Neural progenitor cell (in vitro differentiated cells): ENCODE results near the gene PPP1R18. TPM values are rescaled to one million over a fixed set of nuclear protein-coding genes. Genes with fewer than 3 reads are reported as not detected.

Experiments
- DNase-seq: peaks from one replicate; pipeline ENCODE4 v3.0.0-alpha.2; 2016; ENCODE audit warnings: low spot score
- H2AFZ ChIP-seq: fragments of 200-600 bp; sonication (generic); replicated peaks from 2 replicates; pipeline ENCODE4 v1.6.1; 2016; ENCODE audit warnings: antibody characterized with exemption
- H3F3A ChIP-seq: fragments of 200-600 bp; sonication (generic); 2 replicates; pipeline ENCODE4 v1.6.1; 2016; ENCODE audit warnings: antibody characterized with exemption, low read depth
- H3K27ac ChIP-seq: fragments of 200-600 bp; sonication (generic); 2 replicates; pipeline ENCODE4 v1.5.1; 2016; ENCODE audit warnings: mild to moderate bottlenecking
- H3K27me3 ChIP-seq: fragments of 200-600 bp; sonication (generic); 2 replicates; pipeline ENCODE4 v1.6.1; 2016; ENCODE audit warnings: mild to moderate bottlenecking, moderate library complexity
- H3K36me3 ChIP-seq: fragments of 200-600 bp; sonication (generic); 2 replicates; pipeline ENCODE4 v1.5.1; 2016
- H3K4me1 ChIP-seq: fragments of 200-600 bp; sonication (generic); 2 replicates; pipeline ENCODE4 v1.6.1; 2016; ENCODE audit warnings: mixed run types
- H3K4me2 ChIP-seq: fragments of 200-600 bp; sonication (generic); 2 replicates; pipeline ENCODE4 v1.6.1; 2016
- H3K4me3 ChIP-seq: fragments of 200-600 bp; sonication (generic); 2 replicates; pipeline ENCODE4 v1.5.1; 2016
- H3K79me2 ChIP-seq: fragments of 200-600 bp; sonication (generic); 2 replicates; pipeline ENCODE4 v1.6.1; 2016; ENCODE audit warnings: low read depth
- H3K9ac ChIP-seq: fragments of 200-600 bp; sonication (generic); 2 replicates; pipeline ENCODE4 v1.6.1; 2016
- H3K9me3 ChIP-seq: fragments of 200-600 bp; sonication (generic); 2 replicates; pipeline ENCODE4 v1.5.1; 2016; ENCODE audit warnings: low read depth
- H4K20me1 ChIP-seq: fragments of 200-600 bp; sonication (generic); 2 replicates; pipeline ENCODE4 v1.6.1; 2016; ENCODE audit warnings: low read depth
- H3K27ac Mint-ChIP-seq: 3 replicates; pipeline ENCODE4 v1.8.0; 2021; ENCODE audit warnings: mixed read lengths
- H3K27me3 Mint-ChIP-seq: 2 replicates; pipeline ENCODE4 v1.8.0; 2022; ENCODE audit warnings: low read depth, mild to moderate bottlenecking, inconsistent platforms, moderate library complexity, mixed read lengths; ENCODE audit not compliant: insufficient read depth
- H3K36me3 Mint-ChIP-seq: 3 replicates; pipeline ENCODE4 v1.8.0; 2021; ENCODE audit warnings: mixed read lengths
- H3K4me1 Mint-ChIP-seq: 3 replicates; pipeline ENCODE4 v1.8.0; 2021; ENCODE audit warnings: mixed read lengths
- H3K4me3 Mint-ChIP-seq: 3 replicates; pipeline ENCODE4 v1.8.0; 2021; ENCODE audit warnings: mild to moderate bottlenecking, moderate library complexity, mixed read lengths
- H3K9me3 Mint-ChIP-seq: 3 replicates; pipeline ENCODE4 v1.8.0; 2020; ENCODE audit warnings: mixed read lengths
- EZH2 ChIP-seq: fragments of 200-600 bp; sonication (generic); IDR thresholded peaks from 2 replicates; pipeline ENCODE4 v1.6.1; 2017; ENCODE audit warnings: antibody characterized with exemption, mild to moderate bottlenecking, moderate library complexity
- EZH2phosphoT487 ChIP-seq: fragments of 200-600 bp; sonication (generic); IDR thresholded peaks from 2 replicates; pipeline ENCODE4 v1.6.1; 2017; ENCODE audit warnings: antibody characterized with exemption
- total RNA-seq: library from RNA; depleted of rRNA; stranded (reverse); fragments of >200 nt; gene quantifications from 2 replicates; pipeline ENCODE4 v1.2.3, GENCODE V29; 2015; ENCODE audit warnings: low replicate concordance
- TF ChIP-seq, protein P1 (sequence below): fragments of 200-600 bp; sonication (generic); IDR thresholded peaks from 2 replicates; pipeline ENCODE4 v1.5.1; 2017; ENCODE audit warnings: antibody characterized with exemption, mild to moderate bottlenecking

PPP1R18 gene
- total RNA-seq, 1 donor from 2014 or later: 10.2 TPM

DNA sequence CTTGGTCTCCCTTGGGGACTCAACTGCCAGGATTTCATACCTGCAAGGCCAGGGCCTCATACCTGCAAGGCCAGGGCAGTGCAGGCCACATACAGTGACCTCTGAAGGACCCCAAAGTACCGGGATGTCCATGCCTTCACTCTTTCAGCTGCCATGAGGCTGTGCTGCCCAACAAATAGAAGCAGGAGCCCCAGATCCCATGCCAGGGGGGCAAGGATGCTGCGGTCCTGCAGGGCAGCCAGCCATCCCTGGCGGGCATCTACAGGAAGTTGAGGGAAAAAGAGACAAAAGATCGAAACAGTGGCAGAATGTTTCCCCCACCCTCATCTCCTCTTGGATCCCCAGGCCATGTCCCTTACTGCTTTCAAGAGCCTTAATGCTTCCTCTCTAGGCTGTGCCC lies 3.5 kb upstream of the PPP1R18 start:
- no peak overlapping the region for H3K9ac ChIP-seq
- H3K79me2 ChIP-seq: peaks cover 42% of the 10 kb centered on the region
- peak overlapping the region; percentile 95 for H3K4me3 Mint-ChIP-seq
- TF ChIP-seq, protein P1, sequence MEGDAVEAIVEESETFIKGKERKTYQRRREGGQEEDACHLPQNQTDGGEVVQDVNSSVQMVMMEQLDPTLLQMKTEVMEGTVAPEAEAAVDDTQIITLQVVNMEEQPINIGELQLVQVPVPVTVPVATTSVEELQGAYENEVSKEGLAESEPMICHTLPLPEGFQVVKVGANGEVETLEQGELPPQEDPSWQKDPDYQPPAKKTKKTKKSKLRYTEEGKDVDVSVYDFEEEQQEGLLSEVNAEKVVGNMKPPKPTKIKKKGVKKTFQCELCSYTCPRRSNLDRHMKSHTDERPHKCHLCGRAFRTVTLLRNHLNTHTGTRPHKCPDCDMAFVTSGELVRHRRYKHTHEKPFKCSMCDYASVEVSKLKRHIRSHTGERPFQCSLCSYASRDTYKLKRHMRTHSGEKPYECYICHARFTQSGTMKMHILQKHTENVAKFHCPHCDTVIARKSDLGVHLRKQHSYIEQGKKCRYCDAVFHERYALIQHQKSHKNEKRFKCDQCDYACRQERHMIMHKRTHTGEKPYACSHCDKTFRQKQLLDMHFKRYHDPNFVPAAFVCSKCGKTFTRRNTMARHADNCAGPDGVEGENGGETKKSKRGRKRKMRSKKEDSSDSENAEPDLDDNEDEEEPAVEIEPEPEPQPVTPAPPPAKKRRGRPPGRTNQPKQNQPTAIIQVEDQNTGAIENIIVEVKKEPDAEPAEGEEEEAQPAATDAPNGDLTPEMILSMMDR: no peak
- TF ChIP-seq EZH2 (no peak), EZH2phosphoT487 (no peak)
- no peak for DNase-seq
- peak overlapping the region; percentile 88 for H3K4me2 ChIP-seq
- H4K20me1 ChIP-seq: no peaks in the 10 kb centered on the region
- H2AFZ ChIP-seq: no peak overlapping the region
- H3K27ac ChIP-seq: peak overlapping the region; percentile 84
- H3F3A ChIP-seq: peaks cover 43% of the 10 kb centered on the region
- peaks cover 6% of the 10 kb centered on the region for H3K36me3 Mint-ChIP-seq
- peaks cover 36% of the 10 kb centered on the region for H3K4me1 ChIP-seq
- H3K27ac Mint-ChIP-seq: peak overlapping the region; percentile 94
- no peaks in the 10 kb centered on the region for H3K9me3 Mint-ChIP-seq
- peak overlapping the region; percentile 76 for H3K4me3 ChIP-seq
- no peaks in the 10 kb centered on the region for H3K27me3 ChIP-seq
- no peaks in the 10 kb centered on the region for H3K36me3 ChIP-seq
- peaks cover 56% of the 10 kb centered on the region for H3K4me1 Mint-ChIP-seq
- no peaks in the 10 kb centered on the region for H3K9me3 ChIP-seq
- H3K27me3 Mint-ChIP-seq: peaks cover 4% of the 10 kb centered on the region

DNA sequence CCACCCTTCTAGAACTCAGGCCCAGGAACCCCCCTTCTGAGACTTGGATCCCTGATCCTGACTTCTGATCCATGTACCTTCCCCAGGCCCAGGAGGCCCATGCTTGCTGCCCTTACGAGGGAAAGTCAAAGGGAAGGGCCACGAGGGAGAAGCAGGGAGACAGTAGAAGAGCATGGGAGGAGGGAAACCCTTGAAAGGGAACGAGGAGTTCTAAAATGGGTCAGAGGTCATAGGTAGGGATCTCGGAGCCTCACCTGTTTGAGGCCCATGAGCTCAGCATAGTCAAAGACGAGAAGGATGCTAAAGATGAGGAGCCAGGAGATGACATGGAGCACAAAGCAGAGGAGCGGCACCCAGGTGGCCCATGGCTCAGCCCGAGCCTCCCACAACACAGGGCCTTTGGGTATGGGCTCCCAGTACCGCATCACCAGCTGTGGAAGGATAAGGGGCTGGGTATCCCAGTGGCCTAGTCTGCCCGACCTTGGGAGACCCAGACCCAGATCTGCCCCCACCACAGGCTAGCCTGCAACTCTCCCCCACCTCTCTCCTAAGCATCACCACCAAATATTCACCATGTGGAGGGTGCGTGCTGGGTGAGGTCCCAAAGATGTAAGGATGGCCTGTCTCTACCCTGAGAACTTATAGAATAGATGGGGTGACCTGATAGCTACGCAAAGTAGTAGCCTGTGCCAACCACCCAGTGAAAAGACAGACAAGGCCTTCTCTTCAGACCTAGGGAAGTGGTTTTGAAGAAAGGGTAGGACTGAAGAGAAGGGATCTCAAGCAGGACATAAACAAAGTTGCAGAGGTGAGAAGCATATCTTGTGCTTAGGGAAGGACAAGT lies 2.8 kb upstream of the PPP1R18 start:
- Histone ChIP-seq H3K9ac (no peak overlapping the region), H3F3A (peaks cover 43% of the 10 kb centered on the region), H3K9me3 (no peaks in the 10 kb centered on the region), H4K20me1 (peaks cover 5% of the 10 kb centered on the region), H3K79me2 (peaks cover 50% of the 10 kb centered on the region), H3K27me3 (no peaks in the 10 kb centered on the region), H3K4me3 (peak overlapping the region; percentile 76), H3K27ac (no peak overlapping the region), H3K4me2 (peak overlapping the region; percentile 97), H3K36me3 (no peaks in the 10 kb centered on the region), H2AFZ (no peak overlapping the region), H3K4me1 (peaks cover 42% of the 10 kb centered on the region)
- Mint-ChIP-seq H3K27ac (peak overlapping the region; percentile 81), H3K9me3 (no peaks in the 10 kb centered on the region), H3K4me1 (peaks cover 61% of the 10 kb centered on the region), H3K4me3 (peak overlapping the region; percentile 95), H3K36me3 (peaks cover 6% of the 10 kb centered on the region), H3K27me3 (peaks cover 5% of the 10 kb centered on the region)
- no peak for TF ChIP-seq EZH2
- TF ChIP-seq, protein P1: no peak
- no peak for TF ChIP-seq EZH2phosphoT487
- no peak for DNase-seq

DNA sequence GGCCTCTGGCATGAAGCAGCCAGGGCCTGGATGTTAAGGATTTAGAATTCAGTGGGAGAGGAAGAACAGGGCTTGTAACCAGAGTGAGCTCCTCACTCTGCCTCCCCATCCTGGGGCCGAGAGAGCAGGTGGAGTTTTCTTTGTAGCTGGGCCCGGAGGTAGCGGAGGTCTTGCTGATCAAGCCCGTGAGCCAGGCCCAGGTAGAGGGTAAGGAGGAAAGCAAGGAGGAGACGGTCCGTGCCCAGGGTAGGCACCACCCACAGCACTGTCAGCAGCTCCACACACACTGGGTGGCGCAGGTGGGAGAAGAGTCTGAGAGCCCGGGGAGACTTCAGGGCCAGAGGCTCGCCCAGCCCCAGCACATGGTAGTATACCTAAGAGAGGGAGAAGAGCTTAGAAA lies 2.1 kb upstream of the PPP1R18 start:
- no peaks in the 10 kb centered on the region for H3K9me3 Mint-ChIP-seq
- H3K36me3 Mint-ChIP-seq: peaks cover 6% of the 10 kb centered on the region
- peaks cover 68% of the 10 kb centered on the region for H3K4me1 Mint-ChIP-seq
- H3K36me3 ChIP-seq: no peaks in the 10 kb centered on the region
- no peak overlapping the region for H3K9ac ChIP-seq
- H4K20me1 ChIP-seq: peaks cover 12% of the 10 kb centered on the region
- no peak for DNase-seq
- peaks cover 56% of the 10 kb centered on the region for H3K79me2 ChIP-seq
- no peaks in the 10 kb centered on the region for H3K27me3 ChIP-seq
- no peak overlapping the region for H2AFZ ChIP-seq
- H3F3A ChIP-seq: peaks cover 43% of the 10 kb centered on the region
- H3K4me1 ChIP-seq: peaks cover 49% of the 10 kb centered on the region
- H3K27ac Mint-ChIP-seq: peak overlapping the region; percentile 94
- no peak overlapping the region for H3K4me3 ChIP-seq
- peak overlapping the region; percentile 95 for H3K4me3 Mint-ChIP-seq
- H3K4me2 ChIP-seq: peak overlapping the region; percentile 97
- peaks cover 5% of the 10 kb centered on the region for H3K27me3 Mint-ChIP-seq
- no peak overlapping the region for H3K27ac ChIP-seq
- no peaks in the 10 kb centered on the region for H3K9me3 ChIP-seq
- TF ChIP-seq EZH2phosphoT487: no peak
- TF ChIP-seq, protein P1: no peak
- no peak for TF ChIP-seq EZH2
